ENCODE measurements around the gene NACC2. TPM values are rescaled to one million over a fixed set of nuclear protein-coding genes. Genes with fewer than 3 reads are reported as not detected.

NACC2 gene
- total RNA-seq, 4 donors from 2014 or later, result 22.9 to 37.6 (median 24.8) TPM

DNA sequence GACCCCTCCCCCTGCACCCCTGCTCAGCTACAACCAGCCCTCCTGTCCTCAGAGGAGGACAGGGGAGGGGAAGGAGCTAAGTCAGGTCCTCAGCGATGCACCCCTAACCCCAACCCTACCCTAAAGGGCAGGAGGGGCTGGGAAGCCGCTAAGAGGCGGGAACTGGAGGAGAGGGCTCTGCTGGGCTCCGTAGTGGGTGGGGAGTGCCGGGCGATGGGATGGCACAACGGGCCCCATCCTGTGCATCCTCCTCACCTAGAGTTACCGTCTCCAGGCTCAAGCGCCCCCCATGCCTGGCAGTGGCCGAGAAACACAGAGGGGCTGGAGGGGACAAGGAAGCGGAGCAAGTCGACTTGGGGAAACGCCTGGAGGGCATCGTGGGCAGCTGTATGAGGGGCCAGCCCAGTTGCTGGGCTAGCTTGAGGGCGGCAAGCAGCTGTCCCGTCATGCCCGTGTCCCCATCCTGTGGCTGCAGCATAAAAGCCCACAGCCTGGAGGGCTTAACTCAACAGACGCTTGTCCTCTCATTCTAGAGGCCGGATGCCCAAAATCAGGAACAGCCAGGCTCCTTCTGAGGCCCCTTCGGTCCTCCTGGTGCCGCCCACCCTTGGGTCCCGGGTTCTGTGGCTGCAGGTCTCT is 110.9 kb downstream of the NACC2 start:
- ATAC-seq (ENCODE audit: low FRiP score) (no peak), DNase-seq (ENCODE audit: low spot score) (no peak)
- TF ChIP-seq, protein P1, sequence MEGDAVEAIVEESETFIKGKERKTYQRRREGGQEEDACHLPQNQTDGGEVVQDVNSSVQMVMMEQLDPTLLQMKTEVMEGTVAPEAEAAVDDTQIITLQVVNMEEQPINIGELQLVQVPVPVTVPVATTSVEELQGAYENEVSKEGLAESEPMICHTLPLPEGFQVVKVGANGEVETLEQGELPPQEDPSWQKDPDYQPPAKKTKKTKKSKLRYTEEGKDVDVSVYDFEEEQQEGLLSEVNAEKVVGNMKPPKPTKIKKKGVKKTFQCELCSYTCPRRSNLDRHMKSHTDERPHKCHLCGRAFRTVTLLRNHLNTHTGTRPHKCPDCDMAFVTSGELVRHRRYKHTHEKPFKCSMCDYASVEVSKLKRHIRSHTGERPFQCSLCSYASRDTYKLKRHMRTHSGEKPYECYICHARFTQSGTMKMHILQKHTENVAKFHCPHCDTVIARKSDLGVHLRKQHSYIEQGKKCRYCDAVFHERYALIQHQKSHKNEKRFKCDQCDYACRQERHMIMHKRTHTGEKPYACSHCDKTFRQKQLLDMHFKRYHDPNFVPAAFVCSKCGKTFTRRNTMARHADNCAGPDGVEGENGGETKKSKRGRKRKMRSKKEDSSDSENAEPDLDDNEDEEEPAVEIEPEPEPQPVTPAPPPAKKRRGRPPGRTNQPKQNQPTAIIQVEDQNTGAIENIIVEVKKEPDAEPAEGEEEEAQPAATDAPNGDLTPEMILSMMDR (IDR thresholded peaks at IDR 0.05), result no peak

DNA sequence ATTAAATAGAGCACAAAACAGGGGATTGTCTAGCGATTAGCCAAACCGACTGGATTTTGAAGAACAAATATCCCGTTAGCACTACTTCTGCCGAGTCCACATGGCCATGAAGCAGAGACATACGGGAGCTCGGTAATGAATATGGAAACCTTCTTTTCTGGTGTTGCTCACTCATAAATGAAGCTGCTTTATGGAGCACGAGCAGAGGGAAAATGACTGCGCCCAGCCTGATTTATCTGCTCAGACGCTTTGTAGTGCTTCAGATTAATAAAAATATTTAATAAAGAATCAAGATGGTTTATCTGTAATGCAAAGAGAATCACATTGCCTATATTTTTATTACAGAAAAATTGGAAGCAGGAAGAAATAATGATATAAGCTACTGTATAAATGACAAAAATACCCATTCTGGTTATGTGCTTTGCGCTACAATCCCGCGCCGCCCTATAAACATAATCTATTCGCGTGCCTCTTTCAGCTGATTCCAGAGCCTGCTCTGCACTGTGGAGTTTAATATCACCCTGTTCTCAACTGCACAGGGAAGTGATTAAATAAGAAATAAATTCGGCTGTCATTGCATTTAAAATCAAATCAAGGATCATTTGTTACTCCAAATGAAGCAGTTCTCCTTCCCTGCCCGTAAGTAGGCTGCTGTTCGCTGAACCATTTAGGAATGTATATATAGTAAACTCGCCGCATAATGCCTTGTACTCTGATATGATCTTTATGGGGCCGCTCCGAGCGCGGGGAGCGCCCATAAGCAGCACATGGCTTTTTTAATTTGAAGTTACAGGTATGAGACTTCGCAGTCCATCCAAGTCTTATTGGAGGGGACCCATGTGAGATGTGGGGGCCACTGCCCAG is 111.6 kb downstream of the NACC2 start:
- DNase-seq (ENCODE audit: low spot score) (no peak), ATAC-seq (ENCODE audit: low FRiP score) (no peak)
- TF ChIP-seq, protein P1 (IDR thresholded peaks at IDR 0.05), result no peak

DNA sequence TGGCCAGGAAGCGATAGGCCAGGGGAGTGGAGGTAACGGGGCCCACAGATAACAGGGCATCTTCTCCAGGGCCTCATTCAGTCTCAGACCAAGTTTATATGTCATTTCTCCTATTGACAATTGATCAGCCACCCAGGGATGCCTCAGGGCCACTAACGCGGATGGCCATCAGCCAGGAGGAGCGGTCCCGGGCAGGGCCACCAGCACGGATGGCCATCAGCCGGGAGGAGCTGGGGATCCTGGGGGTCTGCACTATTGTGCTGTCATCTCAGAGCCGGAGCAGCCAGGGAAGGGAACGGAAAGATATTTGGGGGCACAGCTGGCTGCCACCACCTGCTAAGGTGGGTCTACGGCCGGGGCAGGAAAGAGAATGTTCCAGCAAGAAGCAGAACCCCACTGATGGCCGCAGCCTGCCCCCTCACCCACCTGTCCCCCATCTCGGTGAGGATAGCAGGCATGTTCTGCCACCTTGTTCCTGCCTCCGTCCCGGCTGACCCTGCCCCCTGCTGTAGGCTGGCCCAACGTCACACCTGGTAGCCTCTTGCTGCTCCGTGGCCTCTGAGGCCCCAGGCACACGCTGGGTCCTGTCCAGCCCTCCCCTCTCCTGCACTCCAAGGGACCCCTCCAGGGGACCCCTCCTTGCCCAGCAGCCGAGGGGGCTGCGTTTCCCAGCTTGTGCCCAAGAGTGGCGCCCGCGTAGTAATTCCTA is 112.4 kb downstream of the NACC2 start:
- TF ChIP-seq, protein P1 (IDR thresholded peaks at IDR 0.05), result no peak
- DNase-seq (ENCODE audit: low spot score) (no peak), ATAC-seq (ENCODE audit: low FRiP score) (no peak)

DNA sequence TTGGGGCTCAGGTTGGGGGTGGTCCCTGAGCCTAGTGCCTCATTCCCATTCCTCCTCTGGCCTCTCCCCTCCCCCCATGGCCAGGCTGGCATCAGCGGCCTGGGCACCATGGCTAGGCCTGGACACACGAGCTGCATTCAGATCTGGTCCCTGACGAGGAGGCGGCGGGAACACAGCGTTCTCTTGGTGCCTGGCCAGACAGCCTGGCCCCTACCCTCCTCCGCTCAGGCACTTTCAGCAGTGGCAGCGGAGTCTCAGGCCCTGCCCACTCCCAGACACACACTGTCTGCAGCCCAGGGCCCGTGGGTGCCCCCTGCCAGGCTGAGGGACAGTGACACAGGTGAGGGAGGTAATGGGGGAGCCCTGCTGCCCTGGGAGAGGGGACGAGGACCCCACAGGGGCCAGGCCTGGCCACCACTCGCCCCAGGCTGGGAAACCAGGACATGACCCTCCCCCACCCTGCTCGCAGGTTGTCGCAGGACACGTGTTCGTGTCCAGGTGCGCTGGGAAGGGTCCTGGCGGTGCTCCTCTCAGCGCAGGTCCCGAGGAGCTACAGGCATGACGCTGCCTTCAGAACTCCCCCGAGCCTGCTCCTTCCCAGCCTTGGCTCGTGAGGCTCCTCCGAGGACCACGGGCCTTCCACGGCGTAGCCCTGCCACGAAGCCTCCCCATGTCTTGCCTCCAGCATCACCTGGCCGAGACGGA is 114.0 kb downstream of the NACC2 start:
- no peak for DNase-seq (ENCODE audit: low spot score)

DNA sequence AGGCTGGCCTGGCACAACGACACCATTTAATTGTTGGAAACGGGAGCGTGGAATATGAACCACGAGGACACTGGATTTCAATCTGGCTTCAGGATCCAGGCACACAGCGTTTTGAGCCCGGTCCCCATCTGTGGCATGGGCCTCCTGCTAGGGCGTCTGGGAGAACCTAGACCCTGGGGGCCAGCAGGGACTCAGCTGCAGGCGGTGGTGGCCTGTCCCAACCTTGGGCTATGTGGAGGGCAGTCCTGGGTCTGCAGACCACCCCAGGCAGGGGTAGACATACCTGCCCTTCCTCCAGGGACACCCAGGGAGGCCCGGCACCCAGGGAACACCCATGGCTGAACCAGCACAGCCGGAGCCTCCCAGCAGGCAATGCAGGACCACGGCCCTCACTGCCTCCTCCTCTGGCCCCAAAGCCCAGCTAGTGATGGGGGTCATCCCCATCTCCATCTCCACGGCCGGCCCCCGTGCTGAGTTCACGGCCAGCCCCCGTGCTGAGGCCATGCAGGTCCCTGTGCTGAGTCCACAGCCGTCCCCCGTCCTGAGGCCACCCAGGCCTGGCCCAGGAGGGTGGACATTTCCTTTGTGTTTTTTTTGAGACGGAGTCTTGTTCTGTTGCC is 115.4 kb downstream of the NACC2 start:
- TF ChIP-seq, protein P1 (IDR thresholded peaks at IDR 0.05), result no peak
- DNase-seq (ENCODE audit: low spot score) (no peak), ATAC-seq (ENCODE audit: low FRiP score) (no peak)

More for the DNA sequence above, 114.0 kb downstream of the NACC2 start:
- ATAC-seq (ENCODE audit: low FRiP score), result peak; percentile 24
- TF ChIP-seq, protein P1 (IDR thresholded peaks at IDR 0.05), result no peak

Measured in omental fat pad (tissue), 4 donors.